K562 (cell line): ENCODE results near the gene S100A2. TPM values are rescaled to one million over a fixed set of nuclear protein-coding genes. Genes with fewer than 3 reads are reported as not detected.

Experiments
- ATAC-seq: fragments of 200-7000 bp; cut with Tn5 transposase; 3 replicates; pipeline ENCODE4 v1.9.1; 2020; ENCODE audit warnings: moderate library complexity
- BruUV-seq: library from RNA; stranded (reverse); fragments of 400-500 nt; replicated peaks from 2 replicates; lab custom pipeline; 2021; lab: Mats Ljungman, UMichigan
- CTCF ChIA-PET: fragments of 300-600 bp; formaldehyde crosslinking; extraction: SDS; loops from one replicate; lab custom pipeline; 2021; ENCODE audit warnings: low intra/inter-chr PET ratio; lab: Yijun Ruan, JAX
- POLR2A ChIA-PET: fragments of 300-600, 350-650 bp; sonication (Branson Sonifier 250); formaldehyde crosslinking; extraction: SDS; loops from one replicate; lab custom pipeline; 2021; ENCODE audit warnings: antibody characterized with exemption, inconsistent platforms; lab: Yijun Ruan, JAX
- DNase-seq, 4 experiments: peaks; one replicate each; pipeline versions ENCODE4 v3.0.0 to v3.0.0-alpha.2; 2011 to 2018; ENCODE audit warnings: low spot score in 3 of 4, mixed read lengths in 3 of 4; ENCODE audit errors: extremely low read depth in 1 of 4
- FAIRE-seq: peaks from 2 replicates; lab custom pipeline; 2011; peaks lifted over from hg19 to GRCh38; lab: Jason Lieb, UNC
- H2AFZ ChIP-seq: 2 replicates; pipeline ENCODE4 v1.6.0; 2011; ENCODE audit warnings: low read depth, low read length, control low read depth, inconsistent platforms
- H3K27ac ChIP-seq: fragments of 200-600 bp; 3 replicates; pipeline ENCODE4 v1.8.0; 2011; ENCODE audit warnings: low read depth, mild to moderate bottlenecking, control low read depth, inconsistent platforms, low read length, moderate library complexity, mixed read lengths; ENCODE audit errors: extremely low read depth
- H3K27me3 ChIP-seq, 2 experiments: fragments of 300-600 bp in 1 of 2; 2 replicates in 1 of 2; 3 replicates in 1 of 2; pipeline versions ENCODE4 v1.6.0 to v1.8.0; 2011; ENCODE audit warnings: inconsistent platforms in 2 of 2, low read length in 2 of 2, mild to moderate bottlenecking in 1 of 2, mixed read lengths in 1 of 2, moderate library complexity in 1 of 2; ENCODE audit not compliant: control insufficient read depth in 2 of 2, insufficient read depth in 2 of 2
- H3K36me3 ChIP-seq: fragments of 300-600 bp; 3 replicates; pipeline ENCODE4 v1.8.0; 2011; ENCODE audit warnings: mild to moderate bottlenecking, low read length, inconsistent platforms; ENCODE audit not compliant: control insufficient read depth, insufficient read depth
- H3K4me1 ChIP-seq, 2 experiments: fragments of 200-600 bp in 1 of 2; replicated peaks in 1 of 2; 2 replicates in 1 of 2; 3 replicates in 1 of 2; pipeline versions ENCODE4 v1.5.1 to v1.8.0; 2011; ENCODE audit warnings: inconsistent platforms in 2 of 2, low read length in 2 of 2, mild to moderate bottlenecking in 1 of 2, mixed read lengths in 1 of 2, moderate library complexity in 1 of 2; ENCODE audit not compliant: control insufficient read depth in 2 of 2, insufficient read depth in 2 of 2
- H3K4me2 ChIP-seq: 2 replicates; pipeline ENCODE4 v1.6.1; 2011; ENCODE audit warnings: low read length, control low read depth, inconsistent platforms, mixed read lengths; ENCODE audit not compliant: insufficient read depth
- H3K4me3 ChIP-seq: fragments of 200-600 bp; sonication (generic), shearing (Covaris generic); 2 replicates; pipeline ENCODE4 v1.5.1; 2016; ENCODE audit warnings: control low read depth, inconsistent platforms
- H3K79me2 ChIP-seq: fragments of 200-600 bp; 3 replicates; pipeline ENCODE4 v1.8.0; 2011; ENCODE audit warnings: low read length, inconsistent platforms; ENCODE audit not compliant: control insufficient read depth, insufficient read depth
- H3K9ac ChIP-seq, 2 experiments: 2 replicates each; pipeline versions ENCODE4 v1.6.0 to v1.6.1; 2011; ENCODE audit warnings: low read depth in 2 of 2, low read length in 2 of 2, control low read depth in 1 of 2, inconsistent platforms in 1 of 2, mild to moderate bottlenecking in 1 of 2, mixed read lengths in 1 of 2; ENCODE audit not compliant: insufficient read depth in 1 of 2
- H3K9me1 ChIP-seq: one replicate; pipeline ENCODE4 v1.6.0; 2011; ENCODE audit warnings: inconsistent platforms, mild to moderate bottlenecking, low read length, moderate library complexity; ENCODE audit not compliant: control insufficient read depth, insufficient read depth
- H3K9me3 ChIP-seq: replicated peaks from 2 replicates; pipeline ENCODE4 v1.5.1; 2011; ENCODE audit warnings: low read depth, low read length, inconsistent platforms; ENCODE audit not compliant: control insufficient read depth, insufficient read depth
- H4K20me1 ChIP-seq: replicated peaks from 2 replicates; pipeline ENCODE4 v1.6.1; 2011; ENCODE audit warnings: low read length, inconsistent platforms, mixed read lengths; ENCODE audit not compliant: control insufficient read depth, insufficient read depth
- ETS1 ChIP-seq: conservative IDR thresholded peaks from 2 replicates; pipeline ENCODE4 v1.6.1; 2011; ENCODE audit warnings: low read depth, mild to moderate bottlenecking, low read length; ENCODE audit not compliant: control insufficient read depth
- FOS ChIP-seq: IDR thresholded peaks from 3 replicates; pipeline ENCODE4 v1.6.1; 2011; ENCODE audit not compliant: insufficient read length; ENCODE audit errors: extremely low read depth
- JUND ChIP-seq, 2 experiments: IDR thresholded peaks; 2 replicates in 1 of 2; 3 replicates in 1 of 2; pipeline ENCODE4 v1.6.1; 2011; ENCODE audit warnings: borderline replicate concordance in 2 of 2, low read depth in 2 of 2, low read length in 2 of 2, improper control_type of control experiment in 1 of 2, missing biosample characterization in 1 of 2, missing genetic modification characterization in 1 of 2, missing genetic modification reagents in 1 of 2
- KLF10 ChIP-seq: fragments of 250-450 bp; sonication (Bioruptor Pico); IDR thresholded peaks from 2 replicates; pipeline ENCODE4 v1.6.1; 2021; ENCODE audit warnings: matching md5 sums
- ZBTB12 ChIP-seq: fragments of 250-450 bp; sonication (Bioruptor Pico); IDR thresholded peaks from 2 replicates; pipeline ENCODE4 v1.4.0; 2020
- ZNF384 ChIP-seq: IDR thresholded peaks from 2 replicates; pipeline ENCODE4 v1.6.1; 2012; ENCODE audit warnings: low read depth, low read length, improper control_type of control experiment
- ZNF586 ChIP-seq: fragments of 450-650 bp; formaldehyde crosslinking; conservative IDR thresholded peaks from 2 replicates; pipeline ENCODE4 v1.4.0; 2020; ENCODE audit warnings: mild to moderate bottlenecking, moderate library complexity
- WGBS: fragments of 100-300 bp; shearing (Covaris generic); methylation state at CpG from one replicate; pipeline ENCODE4 v1.1.6; 2016; ENCODE audit warnings: low coverage, mixed read lengths; ENCODE audit not compliant: insufficient coverage; ENCODE audit errors: missing lambda C conversion rate; 5-methylcytosine and 5-hydroxymethylcytosine counted together
- in situ Hi-C: fragments of 300-500 bp; cut with MboI; formaldehyde crosslinking; loops from 4 replicates; pipeline ENCODE4 v1.15.0; 2018; ENCODE audit warnings: inconsistent platforms, mixed read lengths
- intact Hi-C: fragments of 100-400 bp; cut with micrococcal nuclease; formaldehyde crosslinking; loops from 2 replicates; pipeline ENCODE4 v1.14.2; 2022
- polyA plus RNA-seq, 8 experiments: library from polyadenylated mRNA; depleted of rRNA in 4 of 8; stranded (reverse) in 5 of 8; unstranded in 3 of 8; fragments of >200 nt; fragmentation: Nextera tagmentation in 2 of 8; fragmentation: Illumina TruSeq in 1 of 8; extraction: Ambion mirVana in 2 of 8; extraction: Trizol in 1 of 8; gene quantifications; 2 replicates each; pipeline versions ENCODE4 v1.2.1 to v1.2.3, GENCODE V29; 2011 to 2014; ENCODE audit warnings: inconsistent platforms in 1 of 8, missing spikeins in 1 of 8
- total RNA-seq, 7 experiments: library from RNA; depleted of rRNA in 6 of 7; stranded (reverse); fragments of >200 nt in 6 of 7; fragmentation: Illumina TruSeq in 2 of 7; extraction: Trizol in 2 of 7; gene quantifications; 2 replicates each; pipeline versions ENCODE4 v1.2.1 to v1.2.3, GENCODE V29; 2011 to 2021; ENCODE audit warnings: low replicate concordance in 1 of 7

The S100A2 gene
- total and polyA plus RNA-seq, 9 of the 15 experiments (the other 6 are each of a cell fraction or from before 2014, with no cell fraction given), result 0.28 to 0.65 (median 0.44) TPM; not detected in 4

DNA sequence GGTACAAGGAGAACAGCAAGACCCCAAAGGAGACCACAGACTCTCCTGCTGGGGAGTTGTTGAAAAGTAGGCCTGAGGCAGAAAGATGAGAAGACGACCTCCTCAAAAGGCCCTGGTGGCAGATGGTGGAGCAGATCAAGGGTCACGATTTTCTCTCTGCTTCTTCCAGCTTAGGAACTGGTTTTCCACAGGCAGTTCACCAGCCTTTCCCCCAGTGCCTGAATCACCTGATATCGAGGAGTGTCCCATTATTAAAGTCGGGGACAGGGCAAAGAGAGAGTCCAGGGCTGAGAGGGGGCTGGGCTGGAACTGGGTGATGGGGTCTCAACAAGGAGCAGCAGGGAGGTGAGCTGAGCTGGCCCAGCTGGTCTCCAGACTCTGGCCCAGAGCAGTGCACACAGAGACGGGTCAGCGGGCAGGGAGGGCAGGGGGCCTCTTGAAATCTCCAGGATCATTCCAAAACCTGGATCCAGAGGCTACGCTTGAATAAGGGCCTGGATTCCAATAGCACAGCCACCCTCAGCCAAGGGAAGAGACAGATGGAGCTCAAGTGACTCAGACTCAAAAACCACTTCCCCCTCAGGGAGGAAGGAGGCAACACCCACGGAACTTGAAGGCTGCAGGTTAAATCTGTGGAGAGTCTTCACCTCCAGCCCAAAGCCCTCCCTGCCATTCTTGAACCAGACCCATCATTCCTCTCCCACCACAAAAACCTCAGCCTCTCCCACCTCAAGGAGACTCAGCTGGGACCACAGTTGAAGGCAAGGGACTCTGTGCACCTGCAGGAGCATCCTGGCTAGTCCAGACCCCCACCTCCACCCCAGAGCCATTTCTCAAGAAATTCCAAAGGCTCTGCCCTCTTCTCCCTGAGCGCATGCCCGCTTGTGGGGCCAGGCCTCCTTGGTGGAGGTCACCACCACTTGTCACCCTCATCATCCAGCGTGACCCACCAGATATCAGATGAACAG is 25.0 kb downstream of the S100A2 start, which contains the start of gene S100A5 (continued):
- no peak for TF ChIP-seq ZBTB12 (CRISPR knock-in tag)
- TF ChIP-seq JUND (IDR thresholded peaks at IDR 0.05; ENCODE audit: borderline replicate concordance, low read depth, low read length), result peak; percentile 75
- TF ChIP-seq JUND (tag; IDR thresholded peaks at IDR 0.05; ENCODE audit: borderline replicate concordance, low read depth, low read length), result no peak; the same call in 2 of the 3 replicates
- no peak for TF ChIP-seq FOS
- no peak for TF ChIP-seq KLF10
- no peak for TF ChIP-seq ZNF384
- TF ChIP-seq ZNF586, result no peak

DNA sequence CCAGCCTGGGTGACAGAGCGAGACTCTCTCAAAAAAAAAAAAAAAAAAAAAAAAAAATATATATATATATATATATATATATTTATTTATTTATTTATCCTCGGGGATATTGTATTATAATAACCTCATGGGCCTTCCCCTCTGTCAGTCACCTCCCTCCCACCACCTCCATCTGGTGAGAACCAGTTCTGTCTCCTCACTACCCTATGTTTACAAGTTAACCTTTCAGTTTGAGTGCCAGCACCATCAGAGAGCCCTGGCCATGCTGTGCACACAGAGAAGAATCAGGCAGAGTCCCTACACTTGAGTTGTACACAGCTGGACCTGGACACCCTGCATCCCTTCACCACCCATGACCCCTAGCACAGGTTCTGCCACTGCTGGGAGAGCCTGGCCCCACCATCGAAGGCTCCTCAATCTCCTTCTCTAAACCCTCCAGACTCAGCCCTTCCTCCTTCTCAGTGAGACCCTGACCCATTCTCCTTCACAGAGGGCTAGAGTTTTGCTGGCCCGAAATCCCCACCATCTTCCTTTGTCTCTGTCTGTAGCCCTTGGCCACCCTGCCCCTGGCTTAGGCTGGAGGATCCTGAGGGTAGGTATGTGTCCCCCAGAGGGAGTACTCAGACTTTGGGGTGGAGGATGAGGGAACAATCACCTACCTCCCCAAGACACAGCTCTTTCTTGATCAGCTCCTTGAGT is 26.1 kb downstream of the S100A2 start:
- DNase-seq, result no peak
- ChIA-PET POLR2A (interaction anchor here (0.6 to 2.6 kb wide), 4 partner anchors 13 to 87 kb away, joined by 3 to 13 read pairs (median 4); partner anchors contain the start of gene S100A13), CTCF (no interaction called here)
- H3K27me3 ChIP-seq, result no peaks in the 10 kb centered on the region
- no peaks in the 10 kb centered on the region for H3K36me3 ChIP-seq
- ATAC-seq, result no peak
- WGBS, result 83% methylated on average over 2 of the region's 4 CpGs
- no peaks in the 10 kb centered on the region for H4K20me1 ChIP-seq
- H3K27ac ChIP-seq, result no peak overlapping the region; the same call in 2 of the 3 replicates
- intact Hi-C loops, result loop anchor here (2.0 kb wide), 1 partner anchor 29 kb away; no protein-coding TSS in a partner anchor
- no peak overlapping the region for H3K4me3 ChIP-seq
- in situ Hi-C loops, result no loop called here
- no peak overlapping the region; a peak in 1 of 4 replicates for H3K9ac ChIP-seq
- peak overlapping the region; percentile 69 for H2AFZ ChIP-seq
- no peaks in the 10 kb centered on the region; the same call in 2 of the 3 replicates for H3K79me2 ChIP-seq
- H3K9me1 ChIP-seq, result no peaks in the 10 kb centered on the region
- no peaks in the 10 kb centered on the region for H3K9me3 ChIP-seq
- BruUV-seq, result no TSS peak
- H3K4me2 ChIP-seq, result no peak overlapping the region
- H3K4me1 ChIP-seq, result peaks cover 69 to 74% of the 10 kb centered on the region in 2 experiments
- FAIRE-seq, result no peak
- no peak for TF ChIP-seq ETS1
